PC-9 (cell line): ENCODE measurements around the gene CELSR2.

ENCODE experiments used
- CTCF ChIP-seq: fragments of 200-600 bp; sonication (generic); conservative IDR thresholded peaks from 2 replicates; pipeline ENCODE4 v1.6.1; 2017; ENCODE audit warnings: mixed run types, antibody characterized with exemption, mild to moderate bottlenecking, moderate library complexity
- EZH2 ChIP-seq: fragments of 200-600 bp; sonication (generic); IDR thresholded peaks from 2 replicates; pipeline ENCODE4 v1.8.0; 2017; ENCODE audit warnings: antibody characterized with exemption, low read depth

- no peak for TF ChIP-seq CTCF
- TF ChIP-seq EZH2, result no peak
Measured at GRCh38 chr1:109273570-109274288, 24.4 kb downstream of the CELSR2 start.
